Stimulated activated CD4-positive, alpha-beta T cell treated with anti-CD3 and anti-CD28 coated beads, Interleukin-1b, Interleukin-23, amount 100 ng/mL, for 1 hour (primary cell): Measurements from ENCODE around the gene KLHL22.
"Not testable (repeated sequence)": the region's sequence is repeated elsewhere in the genome, so short reads cannot be mapped to it uniquely, and the experiment has no call there.

Source experiments
- DNase-seq, 2 donors: peaks; one replicate each; pipeline ENCODE4 v3.0.0-alpha.2; 2020; ENCODE audit warnings: low read depth in 2 of 2

KLHL22 gene

GRCh38 chr22:20400606-20401375 is 94.8 kb downstream of the KLHL22 start:
- DNase-seq, result no peak

- no peak for DNase-seq
Measured at GRCh38 chr22:20399866-20400605, 95.6 kb downstream of the KLHL22 start.

GRCh38 chr22:20398420-20398819 is 97.2 kb downstream of the KLHL22 start:
- DNase-seq, result no peak

GRCh38 chr22:20397498-20397897 is 98.1 kb downstream of the KLHL22 start:
- no peak for DNase-seq

DNA sequence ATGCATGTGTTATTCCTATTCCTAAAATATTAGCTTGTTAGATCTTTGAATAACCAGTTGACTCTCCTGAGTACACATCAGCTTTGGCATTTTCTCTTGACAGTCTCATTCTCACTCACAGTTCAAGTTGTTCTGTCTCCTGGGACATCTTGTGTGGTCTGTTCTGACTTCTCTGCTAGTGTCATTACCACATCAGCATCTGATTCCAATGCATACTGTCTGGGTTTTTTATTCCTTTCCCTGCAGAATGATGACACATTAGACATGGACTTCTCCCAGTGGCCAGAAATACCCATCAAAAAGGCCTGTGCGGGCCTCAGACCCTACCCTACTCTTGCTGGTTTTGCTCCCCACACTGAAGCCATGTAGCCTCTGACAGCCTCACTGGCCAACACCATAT is 99.0 kb downstream of the KLHL22 start:
- DNase-seq, result no peak

DNA sequence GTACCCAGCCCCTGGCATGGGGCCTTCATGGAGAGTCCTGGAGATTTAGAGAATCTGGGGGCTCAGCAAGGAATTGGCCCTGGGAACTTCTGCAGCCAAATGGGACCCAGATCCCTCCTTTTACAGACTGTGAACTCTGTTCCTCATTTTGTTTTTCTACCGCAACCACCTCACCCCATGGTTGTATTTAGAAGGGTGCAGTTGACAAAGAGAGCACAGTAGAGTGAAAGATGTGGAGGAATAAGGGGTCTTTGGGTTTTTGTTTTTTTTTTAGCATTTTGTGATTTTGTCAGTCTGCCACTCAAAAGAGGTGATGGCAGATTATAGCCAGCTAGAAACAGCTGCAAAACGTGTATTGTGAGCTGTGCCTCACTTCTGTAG is 99.7 kb downstream of the KLHL22 start:
- no peak for DNase-seq

- no peak for DNase-seq
Measured at GRCh38 chr22:20395181-20395906, 100.3 kb downstream of the KLHL22 start.

DNA sequence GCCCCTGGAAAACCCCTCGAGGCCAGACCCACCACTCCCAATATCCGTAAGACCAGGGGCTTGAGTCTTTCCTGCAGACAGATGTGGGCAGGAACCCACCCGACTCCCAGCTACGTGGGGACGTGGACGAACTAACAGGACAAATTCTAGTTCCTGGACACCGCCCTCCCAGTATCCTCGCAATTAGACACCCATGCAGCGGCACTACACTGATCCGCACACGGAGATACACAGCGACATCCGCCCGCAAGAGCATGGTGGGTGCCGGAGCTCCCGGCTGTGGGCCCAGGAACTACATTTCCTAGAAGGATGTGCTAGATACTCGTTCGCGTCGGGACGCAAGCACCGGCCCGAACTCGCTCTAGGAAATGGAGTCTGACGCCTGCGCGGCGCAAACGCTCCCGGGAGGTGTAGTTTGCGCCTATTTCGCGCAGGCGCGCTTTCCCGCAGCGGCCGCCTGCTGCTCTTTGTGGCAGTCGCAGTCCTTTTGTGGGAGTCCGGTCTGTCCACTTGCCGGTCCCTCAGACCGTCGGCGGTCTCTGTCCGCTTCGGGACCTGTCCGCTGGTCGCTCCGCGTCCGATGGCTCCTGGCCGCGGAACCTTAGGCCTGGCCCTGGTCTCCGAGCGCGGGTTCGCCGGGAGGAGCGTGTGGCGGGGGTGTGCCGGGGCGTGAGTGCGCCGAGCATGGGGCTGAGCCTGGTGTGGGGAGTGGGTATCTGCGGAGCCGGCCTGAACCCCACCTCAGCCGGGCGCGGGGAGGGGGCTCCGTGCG is 101.7 kb downstream of the KLHL22 start, which contains the start of gene ZNF74:
Gene ZNF74, plus strand, starts transcription at position 447 of the 772 bp plus-strand sequence. CDS start 478 bp downstream, outside the sequence.
- DNase-seq, result peak; percentile 61 to 62

DNA sequence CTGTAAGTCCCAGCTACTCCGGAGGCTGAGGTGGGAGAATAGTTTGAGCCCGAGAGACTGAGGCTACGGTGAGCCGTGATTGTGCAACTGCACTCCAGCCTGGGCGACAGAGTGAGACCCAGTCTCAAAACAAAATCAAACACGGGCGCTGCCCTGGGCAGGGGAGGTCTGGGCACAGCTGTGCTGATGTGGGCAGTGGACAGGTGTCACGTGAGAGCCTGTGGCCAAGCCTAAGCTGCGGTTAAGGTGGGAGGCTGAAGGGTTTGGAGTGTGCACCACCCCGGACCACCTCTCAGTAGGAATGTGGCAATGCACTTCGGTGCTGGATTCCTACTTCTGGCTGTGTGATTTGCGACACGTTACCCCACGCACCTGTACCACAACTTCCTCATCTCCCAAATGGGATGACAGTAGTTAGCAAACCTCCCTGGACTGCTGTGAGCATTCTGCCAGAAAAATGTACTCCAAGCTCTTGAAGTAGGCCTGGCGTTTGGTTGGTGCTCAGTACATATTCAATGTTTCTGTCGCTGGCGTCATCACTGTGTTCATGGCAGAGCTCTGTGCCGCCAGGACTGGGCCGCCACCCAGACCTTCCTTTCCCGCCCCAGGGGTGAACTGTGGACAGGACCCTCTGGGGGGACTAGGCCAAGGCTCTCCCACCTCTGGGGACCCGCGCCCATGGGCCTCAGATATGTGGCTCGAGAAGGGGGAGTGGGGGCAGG is 102.5 kb downstream of the KLHL22 start:
- DNase-seq, result no peak

DNA sequence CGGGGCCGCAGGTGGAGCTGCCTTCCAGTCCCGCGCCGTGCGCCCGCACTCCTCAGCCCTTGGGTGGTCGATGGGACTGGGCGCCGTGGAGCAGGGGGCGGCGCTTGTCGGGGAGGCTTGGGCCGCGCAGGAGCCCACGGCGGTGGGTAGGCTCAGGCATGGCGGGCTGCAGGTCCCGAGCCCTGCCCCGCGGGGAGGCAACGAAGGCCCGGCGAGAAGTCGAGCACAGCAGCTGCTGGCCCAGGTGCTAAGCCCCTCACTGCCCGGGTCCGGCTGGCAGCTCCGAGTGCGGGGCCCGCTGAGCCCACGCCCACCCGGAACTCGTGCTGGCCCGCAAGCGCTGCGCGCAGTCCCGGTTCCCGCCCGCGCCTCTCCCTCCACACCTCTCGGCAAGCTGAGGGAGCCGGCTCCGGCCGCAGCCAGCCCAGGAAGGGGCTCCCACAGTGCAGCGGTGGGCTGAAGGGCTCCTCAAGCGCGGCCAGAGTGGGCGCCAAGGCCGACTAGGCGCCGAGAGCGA is 103.2 kb downstream of the KLHL22 start:
- not testable (repeated sequence) for DNase-seq
